Heart left ventricle (tissue), 16 donors: Measurements from ENCODE around the gene CCDC185. TPM values are rescaled to one million over a fixed set of nuclear protein-coding genes. Genes with fewer than 3 reads are reported as not detected.
A peak's percentile ranks its signal among the peaks of the same experiment; 100 is the strongest.

Source experiments
- ATAC-seq, 4 donors: fragments of 200-7000 bp; cut with Tn5 transposase; one replicate each; pipeline ENCODE4 v1.9.1; 2020 to 2022; ENCODE audit warnings: moderate library complexity in 4 of 4, mild to moderate bottlenecking in 3 of 4, moderate number of reproducible peaks in 1 of 4
- DNase-seq, 5 donors: peaks; one replicate each; pipeline ENCODE4 v3.0.0-alpha.2; 2020
- H3K27ac ChIP-seq, 12 donors: fragments of 200-600 bp; sonication (generic) in 4 of 12; one replicate each; pipeline versions ENCODE4 v1.5.0 to v1.8.0; 2016 to 2022; ENCODE audit warnings: mild to moderate bottlenecking in 2 of 12
- H3K27me3 ChIP-seq, 9 donors: fragments of 200-600 bp; sonication (generic) in 2 of 9; one replicate each; pipeline versions ENCODE4 v1.5.1 to v1.8.0; 2016 to 2022; ENCODE audit warnings: mild to moderate bottlenecking in 3 of 9
- H3K36me3 ChIP-seq, 9 donors: fragments of 200-600 bp; sonication (generic) in 2 of 9; one replicate each; pipeline versions ENCODE4 v1.5.0 to v1.8.0; 2018 to 2022; ENCODE audit warnings: mild to moderate bottlenecking in 2 of 9
- H3K4me1 ChIP-seq, 12 donors: fragments of 200-600 bp; sonication (generic) in 4 of 12; one replicate each; pipeline versions ENCODE4 v1.5.0 to v1.8.0; 2016 to 2022; ENCODE audit warnings: mild to moderate bottlenecking in 3 of 12
- H3K4me3 ChIP-seq, 12 donors: fragments of 200-600 bp; sonication (generic) in 4 of 12; one replicate each; pipeline versions ENCODE4 v1.5.0 to v1.8.0; 2017 to 2022; ENCODE audit warnings: mild to moderate bottlenecking in 9 of 12, moderate library complexity in 4 of 12
- H3K9me3 ChIP-seq, 12 donors: fragments of 200-600 bp; sonication (generic) in 4 of 12; one replicate each; pipeline versions ENCODE4 v1.5.0 to v1.8.0; 2016 to 2022; ENCODE audit warnings: mild to moderate bottlenecking in 1 of 12
- CTCF ChIP-seq, 12 donors: fragments of 200-600 bp; sonication (generic) in 4 of 12; IDR thresholded peaks; one replicate each; pipeline versions ENCODE4 v1.5.0 to v1.8.0; 2018 to 2022; ENCODE audit warnings: antibody characterized with exemption in 12 of 12, mild to moderate bottlenecking in 5 of 12
- POLR2A ChIP-seq, 2 donors: fragments of 450-650 bp; IDR thresholded peaks; one replicate each; pipeline ENCODE4 v1.6.1; 2017; ENCODE audit warnings: antibody characterized with exemption in 2 of 2, mild to moderate bottlenecking in 2 of 2, moderate library complexity in 2 of 2
- WGBS, 4 donors: extraction: QIAGEN DNeasy Blood & Tissue Kit in 2 of 4; methylation state at CpG; one replicate each; pipeline versions ENCODE4 v1.1.5 to v1.1.7; 2013 to 2018; 5-methylcytosine and 5-hydroxymethylcytosine counted together
- intact Hi-C, 10 donors: fragments of 100-400 bp; cut with DNase I; formaldehyde crosslinking; loops; one replicate each; pipeline versions ENCODE4 v1.11.1 to v1.14.2; 2022
- polyA plus RNA-seq, 2 donors: library from polyadenylated mRNA; stranded (reverse); fragments of 200-250 nt; gene quantifications; one replicate each; pipeline ENCODE4 v1.2.3, GENCODE V29; 2013
- total RNA-seq, 9 donors: library from RNA; depleted of rRNA in 2 of 9; stranded (reverse); fragments of >200 nt in 2 of 9; fragmentation: NEBNext Ultra II Directional in 3 of 9; extraction: Animal tissue kit (Norgen Biotek cat#: 25700) in 3 of 9; gene quantifications; one replicate each; pipeline versions ENCODE4 v1.1.0 to v1.2.4, GENCODE V29; 2016 to 2023
- donor health status: ischemic (EF 13 %, LVEDD 7.1; RV severe dilation, severe dysfunction).
- donor health status: healthy with polysubstance abuse.
- donor health status: DM: no; HTN: yes; CAD: no.
- donor health status: DM: no; HTN: no; CAD: no.
- donor health status: ischemic (EF 25% LVEDD 6.9; RV normal size, moderate dysfunction).
- donor health status: ischemic (EF 25% LVEDD 5.7; RV mildly dilated, moderate dysfunction).
- donor health status: healthy.
- donor health status: DM: yes; HTN: yes; CAD: no.
- donor health status: ischemic (EF 35%, LVEDD 5.7; RV mildly dilated, moderate dysfunction).
- donor health status: nonischemic (EF 11% LVEDD 7.7; RV severe dilation, severe dysfunction).
- donor health status: DM: yes; HTN: yes; CAD: no.
- donor health status: PGD.
- donor health status: ischemic (EF 29% LVEDD 5.4; RV normal size, mild dysfunction).
- donor health status: nonischemic (EF 23%, LVEDD 6.1; RV moderate dilation, normal function).

The CCDC185 gene
- total and polyA plus RNA-seq, 11 donors: not detected

GRCh38 chr1:223410036-223410435 is 16.8 kb downstream of the CCDC185 start:
- Histone ChIP-seq H3K4me1 (peaks cover 0 to 6% (median 0%) of the 10 kb centered on the region in 12 donors), H3K36me3 (no peaks in the 10 kb centered on the region), H3K9me3 (peaks cover 0 to 11% (median 0%) of the 10 kb centered on the region in 12 donors), H3K27me3 (peaks cover 0 to 2% (median 0%) of the 10 kb centered on the region in 9 donors), H3K4me3 (no peak overlapping the region), H3K27ac (no peak overlapping the region)
- no peak for DNase-seq
- intact Hi-C loops: no loop called here
- TF ChIP-seq POLR2A (IDR thresholded peaks at IDR 0.05): no peak
- no peak for ATAC-seq

GRCh38 chr1:223411309-223411708 is 18.1 kb downstream of the CCDC185 start:
- H3K4me3 ChIP-seq: no peak overlapping the region
- WGBS, 4 donors: 60 to 66% (median 62%) methylated on average over 2 of the region's 2 CpGs
- H3K27me3 ChIP-seq: peaks cover 0 to 2% (median 0%) of the 10 kb centered on the region in 9 donors
- H3K4me1 ChIP-seq: peaks cover 0 to 6% (median 0%) of the 10 kb centered on the region in 12 donors
- ATAC-seq: peak in 2 of 4 donors; percentile 31 to 32
- peak overlapping the region in 1 of 12 donors; percentile 4 for H3K27ac ChIP-seq
- intact Hi-C loops: no loop called here
- TF ChIP-seq POLR2A (IDR thresholded peaks at IDR 0.05) (no peak), CTCF (IDR thresholded peaks at IDR 0.05) (no peak)
- no peaks in the 10 kb centered on the region for H3K36me3 ChIP-seq
- H3K9me3 ChIP-seq: peaks cover 0 to 1% (median 0%) of the 10 kb centered on the region in 12 donors
- DNase-seq: no peak

GRCh38 chr1:223411710-223412109 is 18.5 kb downstream of the CCDC185 start:
- no peaks in the 10 kb centered on the region for H3K36me3 ChIP-seq
- ATAC-seq: no peak

GRCh38 chr1:223413216-223413615 is 20.0 kb downstream of the CCDC185 start:
- H3K27ac ChIP-seq: no peak overlapping the region
- no peaks in the 10 kb centered on the region for H3K9me3 ChIP-seq
- TF ChIP-seq CTCF (IDR thresholded peaks at IDR 0.05) (no peak), POLR2A (IDR thresholded peaks at IDR 0.05) (no peak)
- no peak for DNase-seq
- no peak overlapping the region for H3K4me3 ChIP-seq
- intact Hi-C loops: no loop called here
- H3K27me3 ChIP-seq: no peaks in the 10 kb centered on the region
- 90 to 94% (median 94%) methylated on average over 2 of the region's 2 CpGs for WGBS, 4 donors
- H3K36me3 ChIP-seq: no peaks in the 10 kb centered on the region
- ATAC-seq: no peak
- H3K4me1 ChIP-seq: peaks cover 0 to 6% (median 0%) of the 10 kb centered on the region in 12 donors

More at GRCh38 chr1:223411710-223412109, 18.5 kb downstream of the CCDC185 start:
- Histone ChIP-seq H3K27me3 (peaks cover 0 to 2% (median 0%) of the 10 kb centered on the region in 9 donors), H3K4me1 (peaks cover 0 to 6% (median 0%) of the 10 kb centered on the region in 12 donors), H3K9me3 (no peaks in the 10 kb centered on the region), H3K27ac (no peak overlapping the region), H3K4me3 (no peak overlapping the region)
- no peak for TF ChIP-seq POLR2A (IDR thresholded peaks at IDR 0.05)
- no peak for TF ChIP-seq CTCF (IDR thresholded peaks at IDR 0.05)
- DNase-seq: no peak
- intact Hi-C loops: no loop called here

- ATAC-seq (no peak), DNase-seq (no peak)
- no peak overlapping the region for H3K27ac ChIP-seq
- no peak for TF ChIP-seq CTCF (IDR thresholded peaks at IDR 0.05)
- TF ChIP-seq POLR2A (IDR thresholded peaks at IDR 0.05): no peak
- H3K4me1 ChIP-seq: peaks cover 0 to 18% (median 0%) of the 10 kb centered on the region in 12 donors
- intact Hi-C loops: no loop called here
- 49 to 50% (median 49%) methylated on average over 2 of the region's 2 CpGs for WGBS, 4 donors
- no peaks in the 10 kb centered on the region for H3K9me3 ChIP-seq
- H3K27me3 ChIP-seq: peaks cover 0 to 2% (median 0%) of the 10 kb centered on the region in 9 donors
- no peaks in the 10 kb centered on the region for H3K36me3 ChIP-seq
- H3K4me3 ChIP-seq: no peak overlapping the region
These were observed 24.2 kb downstream of the CCDC185 start for GRCh38 chr1:223417444-223417843.
